Glomerular visceral epithelial cell (primary cell): ENCODE measurements around the gene ADPRH.

ENCODE experiments used
- DNase-seq: peaks from one replicate; pipeline ENCODE4 v3.0.0-alpha.2; 2016; ENCODE audit errors: extremely low spot score

The ADPRH gene

GRCh38 chr3:119596398-119596797, 17.1 kb downstream of the ADPRH start:
- DNase-seq: no peak

GRCh38 chr3:119597548-119598288, 18.4 kb downstream of the ADPRH start, which contains the start of gene PLA1A:
Gene PLA1A (plus strand): TSS chr3:119597885. CDS start chr3:119597914, 29 bp downstream.
- peak; percentile 44 for DNase-seq

- DNase-seq: no peak
These were observed 19.3 kb downstream of the ADPRH start for GRCh38 chr3:119598410-119599098.

GRCh38 chr3:119599558-119600174, 20.4 kb downstream of the ADPRH start:
- no peak for DNase-seq

DNA sequence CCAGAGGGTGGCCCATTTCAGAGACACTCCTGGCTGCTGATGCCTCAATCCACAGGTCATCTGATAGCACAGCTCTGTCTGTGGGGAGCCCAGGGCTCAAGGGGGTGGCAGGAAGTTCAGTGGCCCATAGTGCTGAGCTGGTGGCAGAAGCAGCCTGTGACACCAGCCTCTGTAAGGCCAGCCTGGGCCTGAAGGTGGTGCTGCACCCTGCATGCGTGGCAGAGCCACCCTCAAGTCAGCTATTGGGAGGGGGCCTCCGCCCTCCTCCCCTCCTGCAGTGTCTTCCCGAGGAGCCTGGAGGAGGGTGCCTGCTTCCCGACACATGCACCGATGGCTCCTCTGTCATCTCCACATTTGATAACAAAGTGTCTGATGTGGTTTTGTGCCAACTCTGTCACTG, 21.4 kb downstream of the ADPRH start:
- DNase-seq: no peak

DNA sequence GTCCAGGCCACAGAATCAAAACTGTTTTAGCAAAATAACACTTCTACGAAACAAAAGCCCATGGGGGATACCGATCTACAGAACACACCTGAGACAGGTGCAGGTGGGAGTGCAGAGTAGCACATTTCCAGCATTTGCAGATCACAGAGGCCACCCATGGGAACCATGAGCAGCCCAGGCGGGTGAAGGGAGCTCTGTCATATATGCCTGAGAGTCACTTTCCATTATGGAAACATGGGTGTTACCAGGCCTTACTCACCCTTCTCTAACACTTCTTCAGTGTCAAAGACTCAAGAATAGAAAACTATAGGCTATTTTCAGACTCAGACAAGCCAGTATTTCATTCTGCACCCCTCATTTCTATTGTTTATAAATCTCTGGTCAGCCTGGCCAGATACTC, 21.9 kb downstream of the ADPRH start:
- DNase-seq: no peak

GRCh38 chr3:119602676-119603075, 23.4 kb downstream of the ADPRH start:
- no peak for DNase-seq

DNA sequence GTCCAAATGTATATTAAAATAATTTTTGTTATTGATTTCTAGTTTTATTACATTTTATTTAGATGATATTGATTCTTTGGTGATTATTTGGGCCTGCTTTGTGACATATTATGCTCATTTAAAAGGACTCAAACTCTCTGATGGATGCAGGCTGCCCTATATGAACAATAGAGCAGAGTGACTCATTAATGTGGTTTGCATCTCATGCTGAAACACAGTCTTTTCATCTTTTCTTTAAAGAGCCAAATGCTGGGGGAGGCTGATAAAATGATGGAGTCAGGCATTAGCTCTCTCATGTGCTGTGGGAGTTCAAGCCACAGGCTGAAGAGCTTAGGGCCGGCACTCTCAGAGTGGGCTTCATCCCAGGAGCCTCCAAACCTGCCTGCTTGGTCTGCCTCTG, 25.6 kb downstream of the ADPRH start:
- no peak for DNase-seq

DNA sequence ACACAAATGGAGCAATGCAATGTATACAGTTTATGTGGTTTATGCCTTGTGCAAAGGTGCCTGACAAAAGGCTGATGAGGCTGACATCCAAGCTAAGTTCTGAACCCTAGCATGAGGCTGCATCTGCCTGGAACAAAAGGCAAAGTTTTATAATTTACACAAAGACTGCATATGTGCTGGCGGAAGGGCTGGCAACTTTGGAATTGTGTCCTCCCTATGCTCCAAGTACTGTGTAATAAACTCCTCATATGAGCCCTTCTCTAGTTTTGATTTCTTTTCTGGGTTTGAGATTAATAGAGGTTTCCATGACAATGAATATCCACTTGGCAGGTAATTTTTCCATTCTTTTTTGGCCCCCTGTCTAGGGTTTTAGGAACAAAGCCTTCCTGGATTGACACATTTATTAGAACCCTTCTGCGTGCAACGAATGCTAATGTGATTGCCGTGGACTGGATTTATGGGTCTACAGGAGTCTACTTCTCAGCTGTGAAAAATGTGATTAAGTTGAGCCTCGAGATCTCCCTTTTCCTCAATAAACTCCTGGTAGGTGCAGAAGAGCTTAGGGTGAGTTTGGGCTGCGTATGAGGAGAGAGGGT, 29.2 kb downstream of the ADPRH start:
- DNase-seq: no peak

DNA sequence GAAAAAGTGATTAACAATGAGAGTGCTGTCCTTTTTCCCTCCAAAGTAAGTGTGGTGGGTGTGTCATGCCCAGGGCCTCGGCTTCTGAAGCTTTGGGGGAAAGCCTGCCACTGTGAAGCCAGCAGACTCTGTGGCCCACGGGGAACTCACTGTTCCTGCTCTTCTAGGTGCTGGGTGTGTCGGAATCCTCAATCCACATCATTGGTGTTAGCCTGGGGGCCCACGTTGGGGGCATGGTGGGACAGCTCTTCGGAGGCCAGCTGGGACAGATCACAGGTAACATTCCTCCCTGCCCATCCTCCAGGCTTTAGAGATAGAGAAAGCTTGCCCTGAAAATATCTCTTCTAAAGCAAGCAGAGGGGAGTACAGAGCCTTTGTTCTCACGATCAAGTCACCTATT, 30.0 kb downstream of the ADPRH start:
- DNase-seq: no peak

DNA sequence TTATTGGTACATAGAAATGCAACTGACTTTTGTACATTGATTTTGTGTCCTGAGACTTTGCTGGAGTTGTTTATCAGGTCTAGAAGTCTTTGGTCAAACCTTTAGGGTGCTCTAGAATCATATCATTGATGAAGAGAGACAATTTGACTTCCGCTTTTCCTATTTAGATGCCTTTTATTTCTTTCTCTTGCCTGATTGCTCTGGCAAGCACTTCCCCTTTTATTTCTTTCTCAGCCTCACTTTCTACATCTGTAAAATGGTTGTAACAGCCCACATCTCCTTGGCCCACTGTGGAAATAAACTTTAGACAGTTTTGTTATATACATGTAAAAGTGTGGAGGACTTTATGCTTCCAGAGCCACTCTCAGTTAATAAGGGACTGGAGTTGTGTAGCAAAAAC, 32.4 kb downstream of the ADPRH start:
- no peak for DNase-seq

DNA sequence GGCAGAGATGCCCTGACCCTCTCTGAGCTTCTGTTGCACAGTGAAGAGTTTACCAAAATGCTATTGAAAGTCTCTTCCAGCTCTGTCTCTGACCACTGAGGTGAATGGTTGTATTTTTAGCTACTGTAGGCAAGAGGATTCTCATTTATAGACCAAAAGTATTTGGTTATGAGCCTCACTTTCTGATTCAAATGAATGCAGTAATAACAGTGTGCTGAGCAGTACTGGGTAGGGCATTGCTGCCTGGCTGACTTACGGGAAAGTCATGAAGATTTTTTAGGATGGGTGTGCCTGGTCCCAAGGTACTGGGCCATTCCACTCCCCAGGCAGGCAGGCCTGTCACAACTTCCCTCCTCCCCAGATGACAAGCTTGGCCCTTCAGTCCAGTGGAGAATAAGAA, 33.9 kb downstream of the ADPRH start:
- no peak for DNase-seq

- DNase-seq: no peak
These were observed 34.6 kb downstream of the ADPRH start for GRCh38 chr3:119613872-119614271.

GRCh38 chr3:119616056-119616455, 36.8 kb downstream of the ADPRH start:
- DNase-seq: no peak

DNA sequence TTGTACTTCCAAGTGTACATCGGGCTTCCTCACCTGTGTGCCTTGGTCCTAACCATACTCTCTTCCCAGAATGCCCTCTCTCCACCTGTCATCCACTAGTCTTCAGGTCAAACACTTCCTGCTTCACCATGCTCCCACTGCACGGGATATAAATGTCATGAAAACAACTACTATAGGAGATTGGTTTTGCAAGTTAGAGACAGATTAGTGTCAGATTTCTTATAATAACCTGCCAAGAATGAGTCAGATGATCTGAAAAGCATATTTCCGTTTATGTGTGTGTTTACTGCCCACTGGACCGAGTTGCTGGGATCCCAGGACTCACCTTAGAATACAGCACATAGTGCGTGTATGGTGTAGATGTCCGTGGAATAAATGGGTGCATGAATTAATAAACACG, 39.8 kb downstream of the ADPRH start:
- no peak for DNase-seq

DNA sequence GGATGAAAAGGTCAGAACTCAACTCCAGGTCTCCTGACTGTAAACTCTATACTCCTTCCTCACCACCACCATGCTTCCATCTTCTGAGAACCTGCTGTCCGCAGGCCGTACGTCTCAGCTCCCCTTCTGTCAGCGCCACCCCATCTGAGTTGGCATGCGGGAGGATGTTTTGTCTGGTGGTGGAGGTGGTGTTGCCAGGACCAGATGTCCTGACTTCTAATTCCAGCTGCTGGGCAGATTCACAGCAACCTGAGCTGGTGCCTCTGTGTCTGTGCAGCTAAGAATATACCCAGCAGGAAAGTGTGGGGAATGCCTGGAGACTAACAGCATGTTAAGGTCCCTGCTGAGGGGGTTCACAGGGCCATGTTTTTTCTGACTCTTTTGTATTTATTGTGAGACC, 41.6 kb downstream of the ADPRH start:
- no peak for DNase-seq

DNA sequence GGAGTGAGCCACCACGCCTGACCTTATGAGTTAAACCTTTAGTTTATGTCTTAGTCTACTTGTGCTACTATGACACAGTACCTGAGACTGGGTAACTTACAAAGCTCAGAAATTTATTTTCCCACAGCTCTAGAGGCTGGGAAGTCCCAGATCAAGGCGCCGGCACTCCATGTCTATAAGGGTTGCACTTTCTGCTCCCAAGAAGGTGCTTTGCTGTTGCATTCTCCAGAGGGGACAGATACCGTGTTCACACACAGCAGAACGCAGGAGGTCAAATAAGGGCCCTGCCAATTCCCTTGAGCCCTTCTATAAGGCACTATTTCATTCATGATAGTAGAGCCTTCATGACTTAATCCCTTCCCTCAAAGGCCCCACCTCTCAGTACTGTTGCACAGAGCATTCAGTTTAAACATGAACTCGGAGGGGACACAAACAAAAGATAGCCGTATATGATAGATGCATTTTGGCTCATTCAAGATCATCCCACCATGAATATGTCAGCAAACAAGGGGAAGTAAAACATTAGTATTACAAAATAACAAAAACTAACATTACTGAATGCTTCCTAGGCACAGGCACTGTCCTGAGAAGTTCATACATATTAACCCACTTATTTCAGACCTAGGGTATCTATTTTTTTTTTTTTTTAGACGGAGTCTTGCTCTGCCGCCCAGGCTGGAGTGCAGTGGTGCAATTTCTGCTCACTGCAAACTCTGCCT, 44.9 kb downstream of the ADPRH start:
- DNase-seq: no peak

DNA sequence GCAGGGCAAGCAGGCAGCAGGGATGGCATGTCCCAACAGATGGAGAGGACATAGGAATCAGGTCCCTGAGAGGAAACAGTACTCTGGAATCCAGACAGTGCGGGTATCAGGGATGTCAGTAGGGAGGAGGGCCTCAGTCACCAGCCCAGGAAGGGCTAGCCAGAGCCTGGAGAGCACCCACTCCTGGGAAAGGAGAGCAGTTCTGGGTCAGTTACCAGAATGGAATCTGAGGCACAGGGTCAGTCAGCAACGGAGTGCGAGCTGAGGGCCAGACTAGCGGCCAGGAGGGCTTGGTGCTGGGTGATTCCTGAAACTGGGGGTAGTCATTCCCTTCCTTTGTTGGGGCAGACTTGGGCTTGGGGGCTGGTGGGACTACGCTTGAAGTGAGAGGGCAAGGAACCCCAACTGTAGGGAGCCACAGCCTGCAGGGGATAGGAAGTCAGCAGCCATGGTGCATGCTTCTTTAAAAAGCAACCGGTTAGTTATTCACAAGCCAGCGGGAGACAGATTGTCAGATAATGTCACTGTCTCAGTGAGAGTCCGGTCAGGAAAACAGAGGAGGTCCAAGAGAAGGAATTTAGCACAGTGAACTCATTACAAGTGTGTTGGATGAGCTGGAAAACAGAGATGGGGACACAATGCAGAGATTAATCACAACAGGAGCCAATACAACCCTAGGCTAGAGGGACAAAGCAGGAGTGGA, 46.3 kb downstream of the ADPRH start:
- DNase-seq: no peak

DNA sequence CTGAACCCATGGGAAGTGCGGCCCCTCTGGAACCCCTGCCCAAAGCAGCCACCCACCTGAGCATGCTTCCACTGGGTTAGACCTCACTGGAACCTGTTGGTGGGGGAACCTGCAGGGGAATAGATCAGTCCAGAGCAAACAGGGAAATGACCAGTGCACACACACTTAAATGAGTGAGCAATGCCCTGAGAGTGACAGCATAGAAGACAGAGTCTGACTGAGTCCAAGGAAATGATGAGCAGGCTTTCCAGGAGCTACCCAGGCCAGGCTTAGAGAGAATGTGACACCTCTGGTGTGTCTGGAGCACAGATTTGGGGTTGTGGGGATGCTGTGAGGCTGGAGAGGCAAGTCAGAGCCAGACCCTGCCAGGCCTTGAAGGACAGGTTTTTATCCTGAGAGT, 46.9 kb downstream of the ADPRH start:
- no peak for DNase-seq

DNA sequence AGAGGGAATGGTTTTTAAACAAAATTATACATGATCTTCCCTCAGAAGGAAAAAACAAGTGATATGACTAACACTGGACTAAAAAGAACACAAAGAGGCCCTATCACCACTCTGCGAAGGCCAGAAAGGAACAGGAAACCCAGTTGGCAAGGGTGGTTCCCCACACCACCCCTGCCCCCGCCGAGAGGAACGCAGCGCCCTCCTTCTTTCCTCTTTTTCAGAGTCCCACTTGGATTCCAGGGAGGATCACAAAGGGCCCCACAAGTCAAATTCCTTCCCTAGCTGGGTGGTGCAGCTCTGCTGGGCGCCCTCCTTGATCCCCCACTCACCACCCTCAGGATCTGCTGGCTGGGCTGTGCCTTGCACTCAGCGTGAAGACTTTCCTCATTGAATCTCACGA, 48.2 kb downstream of the ADPRH start:
- no peak for DNase-seq

GRCh38 chr3:119628390-119628789, 49.1 kb downstream of the ADPRH start:
- no peak for DNase-seq
